HG02938 (cell line): ENCODE results near the gene CCNY.
"Not testable (repeated sequence)": the region's sequence is repeated elsewhere in the genome, so short reads cannot be mapped to it uniquely, and the experiment has no call there.

Source experiments
- ATAC-seq: cut with Tn5 transposase; IDR thresholded peaks from one replicate; pipeline ENCODE4 v1.9.1; 2021; ENCODE audit warnings: mild to moderate bottlenecking, moderate library complexity; ENCODE audit not compliant: unreplicated experiment

Gene CCNY

DNA sequence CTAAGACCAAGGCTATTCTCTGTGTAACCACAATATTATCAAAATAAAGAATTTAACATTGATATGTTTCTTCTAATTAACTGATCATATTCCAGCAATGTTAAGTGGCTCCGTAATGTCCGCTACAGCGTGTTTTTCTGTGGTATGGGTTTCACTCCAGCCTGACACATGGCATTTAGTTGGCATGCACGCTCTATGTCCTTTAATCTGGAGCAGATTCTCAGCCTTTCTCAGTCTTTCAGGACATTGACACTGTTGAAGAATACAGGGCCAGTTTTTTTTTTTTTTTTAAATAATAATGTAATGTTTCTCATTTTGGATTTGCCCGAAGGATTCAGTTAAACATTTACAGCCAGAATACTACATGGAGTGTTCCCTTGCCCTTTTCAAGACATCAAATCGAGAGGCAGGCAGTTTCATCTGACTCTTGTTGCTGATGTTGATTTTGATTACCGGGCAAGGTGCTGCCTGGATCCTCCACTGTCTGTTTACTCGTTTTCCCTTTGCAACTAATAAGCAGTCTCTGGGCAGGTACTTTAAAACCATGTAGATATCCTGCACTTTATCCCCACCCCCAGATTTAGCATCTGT, 171.3 kb downstream of the CCNY start:
- no peak for ATAC-seq

GRCh38 chr10:35508647-35509046, 172.3 kb downstream of the CCNY start:
- no peak for ATAC-seq

- ATAC-seq = no peak
Observed at GRCh38 chr10:35510891-35511290, 174.6 kb downstream of the CCNY start.

- no peak for ATAC-seq
Observed at GRCh38 chr10:35511647-35512046, 175.3 kb downstream of the CCNY start.

- ATAC-seq = no peak
Observed at GRCh38 chr10:35516102-35516670, 179.9 kb downstream of the CCNY start.

DNA sequence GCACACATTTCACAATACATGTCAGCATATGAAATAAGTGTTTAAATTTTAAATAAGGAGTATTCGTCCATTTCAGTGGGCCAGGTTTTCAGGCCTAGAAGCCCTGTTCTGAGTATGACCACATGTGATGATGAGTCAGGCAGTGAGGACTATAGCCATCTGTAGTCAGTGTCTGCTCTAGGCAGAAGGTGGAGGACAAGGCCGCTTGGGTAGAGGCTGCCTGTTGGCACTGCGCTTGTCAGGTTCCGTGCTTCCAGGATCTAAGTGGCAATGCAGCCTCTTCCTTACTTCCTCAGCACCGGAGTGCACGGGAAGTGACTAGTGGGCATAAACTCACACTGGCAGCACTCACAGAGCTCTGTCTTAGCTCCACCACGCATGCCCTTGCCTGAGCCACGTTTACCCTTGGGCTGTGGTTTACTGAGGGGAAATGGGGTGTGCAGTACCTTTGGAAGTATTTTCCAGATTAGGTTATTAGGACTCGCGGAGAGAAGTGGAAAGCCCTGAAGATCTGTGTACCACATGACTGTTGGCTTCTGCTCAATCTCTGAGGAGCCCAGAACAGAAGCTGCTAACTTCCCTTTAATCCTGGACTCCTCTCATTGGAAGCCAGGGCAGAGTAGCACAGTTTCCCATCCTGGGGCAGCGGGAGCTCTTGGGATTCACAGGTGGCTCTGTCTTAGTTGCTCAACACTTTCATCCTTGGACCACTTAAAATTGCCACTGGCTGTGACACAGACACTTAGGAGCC, 181.3 kb downstream of the CCNY start:
- ATAC-seq = no peak

DNA sequence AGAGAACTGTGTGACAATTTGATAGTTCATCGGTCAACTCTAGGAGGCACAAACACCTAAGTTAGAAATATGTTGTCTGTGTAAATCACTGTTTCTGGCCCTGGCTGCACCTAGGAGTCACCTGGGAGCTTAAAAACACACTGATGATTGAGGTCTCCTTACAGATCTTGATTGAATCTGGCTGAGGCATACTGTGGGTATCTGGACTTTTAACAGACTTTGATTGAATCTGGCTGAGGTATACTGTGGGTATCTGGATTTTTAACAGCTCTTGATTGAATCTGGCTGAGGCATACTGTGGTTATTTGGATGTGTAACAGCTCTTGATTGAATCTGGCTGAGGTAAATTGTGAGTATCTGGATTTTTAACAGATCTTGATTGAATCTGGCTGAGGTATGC, 181.9 kb downstream of the CCNY start:
- not testable (repeated sequence) for ATAC-seq

GRCh38 chr10:35520996-35521395, 184.7 kb downstream of the CCNY start:
- no peak for ATAC-seq

DNA sequence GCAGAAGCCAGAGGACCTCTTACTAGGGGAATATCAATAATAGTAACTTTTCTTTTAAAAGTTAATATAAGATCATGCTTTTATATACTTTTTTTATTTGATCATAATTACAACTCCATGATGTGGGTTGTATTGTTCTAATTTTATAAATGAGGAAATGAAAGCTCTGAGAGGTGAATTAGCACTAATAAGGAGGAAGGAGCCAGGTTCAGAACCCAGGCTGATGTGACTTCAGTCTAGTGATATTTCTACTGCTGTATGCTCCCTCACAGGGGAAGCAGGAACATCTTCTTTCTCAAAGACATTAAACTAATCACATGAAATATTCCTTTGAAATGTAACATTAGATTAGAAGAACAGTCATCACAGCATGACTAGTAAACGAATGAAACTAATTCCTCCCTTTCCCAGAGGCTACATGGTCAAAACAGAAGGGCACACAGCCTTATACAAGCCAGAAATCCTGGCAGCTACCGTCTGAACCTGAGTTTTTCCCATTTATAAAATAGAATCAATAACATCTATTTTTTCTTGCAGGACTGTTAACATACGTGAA, 187.4 kb downstream of the CCNY start:
- peak; percentile 52 for ATAC-seq

- no peak for ATAC-seq
Observed at GRCh38 chr10:35526746-35527145, 190.4 kb downstream of the CCNY start.

- ATAC-seq = no peak
Observed at GRCh38 chr10:35532141-35532540, 195.8 kb downstream of the CCNY start.

- ATAC-seq = no peak
Observed at GRCh38 chr10:35533565-35533964, 197.3 kb downstream of the CCNY start.

DNA sequence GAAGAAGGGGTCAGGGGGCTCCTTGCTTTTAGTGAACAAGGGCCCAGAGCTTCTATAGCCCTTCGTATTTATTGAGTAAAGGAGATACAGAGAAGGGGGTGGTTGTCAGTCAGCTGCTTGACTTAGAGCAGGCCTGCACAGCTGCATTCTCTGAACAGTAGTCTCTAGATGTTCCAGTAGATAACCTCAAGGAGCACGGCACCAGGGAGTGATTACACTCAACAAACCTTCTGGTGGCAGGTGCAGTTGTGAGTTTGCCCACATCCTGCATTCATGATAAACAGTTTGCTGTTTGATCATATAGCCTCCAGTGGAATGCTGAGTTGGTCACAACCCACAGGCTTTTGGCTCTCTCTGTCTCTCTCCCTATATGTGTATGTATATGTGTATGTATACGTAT, 198.8 kb downstream of the CCNY start:
- ATAC-seq = no peak

DNA sequence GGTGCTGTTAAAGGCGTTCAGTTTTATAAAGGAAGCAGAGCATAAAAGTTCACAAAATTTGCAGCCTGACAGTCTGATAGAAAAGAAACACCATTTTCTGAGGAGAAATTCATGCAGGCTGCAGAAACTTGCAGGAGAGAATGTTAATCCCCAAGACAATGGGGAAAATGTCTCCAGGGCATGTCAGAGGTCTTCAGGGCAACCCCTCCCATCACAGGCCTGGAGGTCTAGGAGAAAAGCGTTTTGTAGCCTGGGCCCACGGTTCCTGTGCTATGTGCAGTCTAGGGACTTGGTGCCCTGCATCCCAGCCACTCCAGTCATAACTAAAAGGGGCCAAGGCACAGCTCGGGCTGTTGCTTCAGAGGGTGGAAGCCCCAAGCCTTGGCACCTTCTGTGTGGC, 200.5 kb downstream of the CCNY start:
- ATAC-seq = no peak

DNA sequence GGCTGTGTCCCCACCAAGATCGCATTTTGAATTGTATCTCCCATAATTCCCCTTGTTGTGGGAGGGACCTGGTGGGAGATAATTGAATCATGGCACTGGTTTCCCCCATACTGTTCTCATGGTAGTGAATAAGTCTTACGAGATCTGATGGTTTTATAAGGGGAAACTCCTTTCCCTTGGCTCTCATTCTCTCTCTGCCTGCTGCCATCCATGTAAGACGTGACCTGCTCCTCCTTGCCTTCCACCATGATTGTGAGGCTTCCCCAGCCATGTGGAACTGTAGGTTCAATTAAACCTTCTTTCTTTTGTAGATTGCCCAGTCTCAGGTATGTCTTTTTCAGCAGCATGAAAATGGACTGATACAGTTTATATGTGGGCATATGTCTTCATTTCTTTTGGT, 201.6 kb downstream of the CCNY start:
- ATAC-seq = not testable (repeated sequence)

- ATAC-seq = no peak
Observed at GRCh38 chr10:35540296-35541164, 204.2 kb downstream of the CCNY start.

DNA sequence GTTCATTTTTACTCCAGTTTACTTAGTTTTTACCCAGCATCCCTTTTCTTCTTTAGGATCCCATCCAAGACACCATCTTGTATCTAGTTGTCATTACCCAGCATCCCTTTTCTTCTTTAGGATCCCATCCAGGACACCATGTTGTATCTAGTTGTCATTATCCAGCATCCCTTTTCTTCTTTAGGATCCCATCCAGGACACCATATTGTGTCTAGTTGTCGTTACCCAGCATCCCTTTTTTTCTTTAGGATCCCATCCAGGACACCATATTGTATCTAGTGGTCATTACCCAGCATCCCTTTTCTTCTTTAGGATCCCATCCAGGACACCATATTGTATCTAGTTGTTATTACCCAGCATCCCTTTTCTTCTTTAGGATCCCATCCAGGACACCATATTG, 205.4 kb downstream of the CCNY start:
- no peak for ATAC-seq

DNA sequence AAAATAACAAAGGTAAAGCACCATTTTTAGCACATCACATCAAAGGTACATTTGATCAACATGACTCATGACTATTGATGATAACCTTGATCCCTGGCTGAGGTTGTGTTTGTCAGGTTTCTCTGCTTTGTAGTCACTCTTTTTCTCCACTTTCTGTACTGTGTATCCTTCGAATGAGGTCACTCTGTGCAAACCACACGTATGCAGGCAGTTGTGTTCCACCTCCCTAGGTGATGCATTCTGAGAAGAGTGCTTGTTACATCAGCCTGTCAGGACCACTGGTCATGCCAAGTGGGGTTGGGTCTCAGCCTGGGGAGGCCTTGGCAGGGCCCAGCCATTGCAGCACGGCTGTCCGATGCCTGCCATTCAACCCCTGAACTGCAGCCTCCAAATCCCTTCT, 206.0 kb downstream of the CCNY start:
- ATAC-seq = no peak

DNA sequence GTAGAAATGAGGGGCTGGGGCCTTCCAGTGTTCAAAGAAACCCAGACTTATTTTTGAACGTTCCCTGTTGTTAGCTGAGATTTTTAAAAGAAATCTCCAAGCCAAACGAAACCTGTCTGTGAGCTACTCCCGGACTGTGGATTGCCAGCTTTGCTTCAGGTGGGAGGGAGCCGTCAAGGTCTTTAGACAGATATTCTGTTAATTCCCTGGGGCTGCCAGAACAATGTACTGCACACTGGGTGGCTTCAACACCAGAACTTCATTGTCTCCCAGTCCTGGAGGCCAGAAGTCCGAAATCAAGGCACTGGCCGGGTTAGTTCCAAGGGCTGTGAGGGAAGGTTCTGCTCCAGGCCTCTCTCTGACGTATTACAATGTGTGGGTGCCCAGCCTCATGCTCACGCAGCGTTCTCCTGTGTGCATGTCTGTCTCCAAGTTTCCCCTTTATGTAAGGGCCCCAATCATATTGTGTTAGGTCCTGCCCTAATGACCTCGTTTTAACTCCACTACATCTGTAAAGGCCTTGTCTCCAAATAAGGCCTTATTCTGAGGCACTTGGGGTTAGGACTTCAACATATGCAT, 208.9 kb downstream of the CCNY start:
- no peak for ATAC-seq

GRCh38 chr10:35545878-35546590, 209.7 kb downstream of the CCNY start:
- no peak for ATAC-seq
